Naive thymus-derived CD4-positive, alpha-beta T cell (primary cell): ENCODE results near the gene DAB2IP. TPM values are rescaled to one million over a fixed set of nuclear protein-coding genes. Genes with fewer than 3 reads are reported as not detected.

Experiments
- ATAC-seq: fragments of 150-1000 bp; cut with Tn5 transposase; 2 replicates; pipeline ENCODE4 v1.10.0; 2021; ENCODE audit warnings: mild to moderate bottlenecking, moderate library complexity
- CTCF ChIA-PET: fragments of 350-600 bp; sonication (Branson Sonifier 250); formaldehyde crosslinking; loops from one replicate; lab custom pipeline; 2021; ENCODE audit warnings: antibody characterized with exemption; lab: Charles Lee
- POLR2A ChIA-PET: fragments of 350-600 bp; sonication (Branson Sonifier 250); formaldehyde crosslinking; loops from one replicate; lab custom pipeline; 2021; ENCODE audit warnings: antibody characterized with exemption, inconsistent platforms; lab: Charles Lee
- DNase-seq, 9 donors: peaks; one replicate each; pipeline versions ENCODE4 v3.0.0 to v3.0.0-alpha.2; 2020 to 2022; ENCODE audit warnings: mixed read lengths in 1 of 9
- H3K27ac ChIP-seq: one replicate; pipeline ENCODE4 v1.7.0; 2013; ENCODE audit warnings: mild to moderate bottlenecking, low read depth, low read length, moderate library complexity
- H3K27me3 ChIP-seq, 2 donors: one replicate each; pipeline ENCODE4 v1.7.0; 2013; ENCODE audit warnings: low read length in 2 of 2, mild to moderate bottlenecking in 2 of 2, moderate library complexity in 2 of 2; ENCODE audit not compliant: control insufficient read depth in 2 of 2, insufficient read depth in 2 of 2
- H3K36me3 ChIP-seq, 3 experiments: 1 replicate in 2 of 3; 2 replicates in 1 of 3; pipeline ENCODE4 v1.7.0; 2013; ENCODE audit warnings: low read length in 3 of 3, mild to moderate bottlenecking in 3 of 3, moderate library complexity in 1 of 3; ENCODE audit not compliant: insufficient read depth in 3 of 3, control insufficient read depth in 2 of 3
- H3K4me1 ChIP-seq, 2 donors: one replicate each; pipeline ENCODE4 v1.7.0; 2013; ENCODE audit warnings: low read length in 2 of 2, mild to moderate bottlenecking in 2 of 2, moderate library complexity in 1 of 2; ENCODE audit not compliant: control insufficient read depth in 2 of 2, insufficient read depth in 2 of 2
- H3K4me3 ChIP-seq: 2 replicates; pipeline ENCODE4 v1.7.0; 2013; ENCODE audit warnings: mild to moderate bottlenecking, low read length
- H3K9me3 ChIP-seq, 3 experiments: 1 replicate in 2 of 3; 2 replicates in 1 of 3; pipeline ENCODE4 v1.7.0; 2013; ENCODE audit warnings: low read length in 3 of 3; ENCODE audit not compliant: control insufficient read depth in 2 of 3
- H3K27ac Mint-ChIP-seq, 9 donors: one replicate each; pipeline ENCODE4 v1.8.0; 2020 to 2022; ENCODE audit warnings: mixed read lengths in 9 of 9, mild to moderate bottlenecking in 8 of 9, moderate library complexity in 5 of 9, inconsistent platforms in 2 of 9
- H3K27me3 Mint-ChIP-seq, 5 donors: one replicate each; pipeline ENCODE4 v1.8.0; 2021 to 2022; ENCODE audit warnings: mixed read lengths in 5 of 5, mild to moderate bottlenecking in 1 of 5
- H3K36me3 Mint-ChIP-seq, 5 donors: one replicate each; pipeline ENCODE4 v1.8.0; 2020 to 2022; ENCODE audit warnings: mixed read lengths in 5 of 5, mild to moderate bottlenecking in 3 of 5, inconsistent platforms in 1 of 5
- H3K4me1 Mint-ChIP-seq, 7 donors: one replicate each; pipeline ENCODE4 v1.8.0; 2020 to 2022; ENCODE audit warnings: mixed read lengths in 7 of 7, mild to moderate bottlenecking in 3 of 7, inconsistent platforms in 1 of 7
- H3K4me3 Mint-ChIP-seq, 10 donors: one replicate each; pipeline ENCODE4 v1.8.0; 2020 to 2022; ENCODE audit warnings: mild to moderate bottlenecking in 10 of 10, mixed read lengths in 10 of 10, moderate library complexity in 6 of 10, inconsistent platforms in 2 of 10
- H3K9me3 Mint-ChIP-seq, 11 donors: one replicate each; pipeline ENCODE4 v1.8.0; 2020 to 2022; ENCODE audit warnings: mixed read lengths in 11 of 11, mild to moderate bottlenecking in 4 of 11, inconsistent platforms in 1 of 11, moderate library complexity in 1 of 11
- intact Hi-C, 2 donors: fragments of 100-400 bp; cut with micrococcal nuclease; formaldehyde crosslinking; loops; one replicate each; pipeline ENCODE4 v1.15.1; 2023
- polyA plus RNA-seq, 2 donors: library from polyadenylated mRNA; unstranded; fragments of 300-500 nt; fragmentation: Illumina TruSeq; gene quantifications; one replicate each; pipeline ENCODE4 v1.2.3, GENCODE V29; 2021
- total RNA-seq, 6 experiments: library from RNA in 5 of 6; stranded (reverse) in 5 of 6; gene quantifications; 1 replicate in 5 of 6; 2 replicates in 1 of 6; pipeline ENCODE4 v1.2.3 and lab custom pipeline; 2021 to 2026

Gene DAB2IP
- total and polyA plus RNA-seq, 7 experiments from 2014 or later: 0.15 TPM; not detected in 6

DNA sequence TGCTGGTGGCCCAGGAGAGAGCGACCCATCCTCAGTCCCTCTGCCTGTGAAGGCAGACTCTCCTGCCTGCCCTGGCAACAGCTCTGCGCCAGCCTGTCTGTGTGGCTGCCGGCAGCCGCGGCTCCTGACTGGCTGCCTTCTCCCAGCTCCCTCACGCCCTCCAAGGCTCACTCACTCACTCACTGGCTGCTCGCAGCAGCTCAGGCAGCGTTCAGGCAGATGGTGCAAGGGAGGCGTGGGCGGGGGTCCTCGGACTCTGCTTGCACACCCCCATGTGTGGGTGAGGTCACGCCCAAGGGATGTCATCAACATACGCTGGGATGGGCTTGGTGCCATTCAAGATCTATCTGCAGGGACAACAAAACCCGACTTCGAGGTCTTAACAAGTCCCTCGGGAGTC lies 66.7 kb downstream of the DAB2IP start:
- ChIA-PET POLR2A (no interaction called here), CTCF (no interaction called here)
- no peaks in the 10 kb centered on the region for H3K4me1 Mint-ChIP-seq
- no peak overlapping the region for H3K27ac Mint-ChIP-seq
- no peak for ATAC-seq
- DNase-seq: no peak
- H3K27me3 ChIP-seq: no peaks in the 10 kb centered on the region
- H3K27me3 Mint-ChIP-seq: peaks cover 0 to 3% (median 0%) of the 10 kb centered on the region in 5 donors
- H3K4me3 ChIP-seq: no peak overlapping the region
- no peaks in the 10 kb centered on the region for H3K9me3 ChIP-seq
- no peaks in the 10 kb centered on the region for H3K9me3 Mint-ChIP-seq
- no peak overlapping the region for H3K27ac ChIP-seq
- H3K36me3 ChIP-seq: no peaks in the 10 kb centered on the region
- intact Hi-C loops: no loop called here
- no peak overlapping the region for H3K4me3 Mint-ChIP-seq
- no peaks in the 10 kb centered on the region for H3K36me3 Mint-ChIP-seq
- H3K4me1 ChIP-seq: no peaks in the 10 kb centered on the region

DNA sequence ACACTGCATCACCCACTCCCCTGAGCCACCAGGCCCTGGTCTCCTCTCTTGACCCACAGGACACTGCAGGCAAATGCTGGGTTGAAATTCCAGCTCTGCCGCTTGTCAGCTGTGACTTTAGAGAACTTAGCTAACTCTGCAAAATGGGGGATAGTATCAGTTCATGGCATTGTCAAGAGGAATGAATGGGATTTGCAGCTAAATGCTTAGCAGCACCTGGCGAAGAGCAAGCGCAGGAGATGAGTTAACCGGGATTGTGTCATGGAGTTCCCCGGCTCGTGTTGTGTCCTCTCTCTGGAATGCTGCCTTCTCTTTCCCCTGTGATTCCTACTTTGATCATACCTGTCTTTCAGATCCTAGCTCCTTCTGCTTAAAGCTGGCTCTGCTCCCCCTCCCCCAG lies 67.1 kb downstream of the DAB2IP start:
- H3K4me1 ChIP-seq: no peaks in the 10 kb centered on the region
- no peaks in the 10 kb centered on the region for H3K36me3 ChIP-seq
- H3K27me3 Mint-ChIP-seq: peaks cover 0 to 3% (median 0%) of the 10 kb centered on the region in 5 donors
- no peak overlapping the region for H3K27ac Mint-ChIP-seq
- DNase-seq (no peak), ATAC-seq (no peak)
- H3K9me3 ChIP-seq: no peaks in the 10 kb centered on the region
- intact Hi-C loops: no loop called here
- no peak overlapping the region for H3K4me3 Mint-ChIP-seq
- H3K36me3 Mint-ChIP-seq: no peaks in the 10 kb centered on the region
- ChIA-PET POLR2A (no interaction called here), CTCF (no interaction called here)
- H3K27me3 ChIP-seq: no peaks in the 10 kb centered on the region
- H3K9me3 Mint-ChIP-seq: no peaks in the 10 kb centered on the region
- H3K4me1 Mint-ChIP-seq: no peaks in the 10 kb centered on the region
- no peak overlapping the region for H3K4me3 ChIP-seq
- no peak overlapping the region for H3K27ac ChIP-seq

DNA sequence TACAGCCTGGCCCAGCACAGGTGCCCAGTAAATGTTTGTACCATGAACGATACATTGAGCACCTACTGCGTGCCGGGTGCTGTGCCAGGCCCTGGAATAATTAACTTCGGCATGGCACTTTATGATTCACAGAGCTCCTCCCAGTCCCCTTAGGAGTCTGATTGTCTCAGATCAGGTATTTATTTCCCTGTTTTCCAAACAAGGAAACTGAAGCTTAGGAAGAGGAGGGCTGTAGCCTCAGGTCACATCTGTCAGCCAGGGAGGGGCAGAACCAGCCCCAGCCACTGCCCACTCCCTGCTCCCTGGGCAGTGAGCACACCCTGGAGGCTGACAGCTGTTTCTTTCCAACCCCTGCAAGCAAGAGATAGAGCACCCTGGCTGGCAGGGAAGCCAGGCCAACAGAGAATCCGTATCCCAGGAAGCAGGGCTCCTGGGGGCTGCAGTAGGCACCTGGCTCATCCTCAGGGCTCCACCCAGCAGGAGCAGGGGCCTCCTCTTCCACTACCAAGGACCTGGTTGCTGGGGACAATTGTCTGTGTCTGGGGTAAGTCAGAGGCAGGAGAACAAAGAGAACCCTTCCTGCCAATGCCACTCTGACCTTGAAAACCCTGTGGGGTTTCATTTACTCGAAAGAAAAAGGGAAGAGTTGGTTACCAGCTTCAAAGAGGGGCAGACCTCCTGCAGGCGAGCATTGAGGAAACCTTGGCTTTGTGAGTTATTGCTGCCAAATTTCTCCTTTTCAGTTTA lies 69.0 kb downstream of the DAB2IP start:
- Histone ChIP-seq H3K27ac (no peak overlapping the region), H3K9me3 (no peaks in the 10 kb centered on the region), H3K27me3 (no peaks in the 10 kb centered on the region), H3K36me3 (no peaks in the 10 kb centered on the region), H3K4me3 (no peak overlapping the region), H3K4me1 (no peaks in the 10 kb centered on the region)
- ATAC-seq (no peak), DNase-seq (no peak)
- ChIA-PET POLR2A (no interaction called here), CTCF (no interaction called here)
- intact Hi-C loops: no loop called here
- Mint-ChIP-seq H3K27me3 (peaks cover 0 to 5% (median 0%) of the 10 kb centered on the region in 5 donors), H3K4me1 (peaks cover 0 to 5% (median 0%) of the 10 kb centered on the region in 7 donors), H3K27ac (no peak overlapping the region), H3K36me3 (no peaks in the 10 kb centered on the region), H3K4me3 (no peak overlapping the region), H3K9me3 (no peaks in the 10 kb centered on the region)

DNA sequence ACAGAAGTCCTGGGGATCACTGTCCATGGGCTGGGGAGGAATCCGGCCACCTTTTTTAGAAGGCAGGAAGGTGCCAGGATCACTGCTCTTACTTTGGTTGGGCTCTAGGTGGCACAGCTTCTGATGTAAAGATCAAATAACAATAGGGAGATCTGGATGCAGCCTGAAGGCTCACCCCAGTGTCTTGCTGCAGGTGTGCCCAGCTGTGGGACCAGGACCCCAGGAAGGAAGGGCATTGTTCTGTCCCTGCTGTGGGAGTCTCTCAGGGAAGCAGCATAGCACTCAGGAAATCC lies 69.6 kb downstream of the DAB2IP start:
- H3K27ac Mint-ChIP-seq: no peak overlapping the region
- H3K36me3 Mint-ChIP-seq: no peaks in the 10 kb centered on the region
- no peak for ATAC-seq
- H3K4me3 Mint-ChIP-seq: no peak overlapping the region
- H3K4me1 Mint-ChIP-seq: peaks cover 0 to 5% (median 0%) of the 10 kb centered on the region in 7 donors
- peaks cover 0 to 7% (median 0%) of the 10 kb centered on the region in 5 donors for H3K27me3 Mint-ChIP-seq
- Histone ChIP-seq H3K27me3 (no peaks in the 10 kb centered on the region), H3K4me1 (no peaks in the 10 kb centered on the region), H3K9me3 (no peaks in the 10 kb centered on the region), H3K36me3 (no peaks in the 10 kb centered on the region), H3K27ac (no peak overlapping the region), H3K4me3 (no peak overlapping the region)
- intact Hi-C loops: no loop called here
- CTCF ChIA-PET: no interaction called here
- H3K9me3 Mint-ChIP-seq: no peaks in the 10 kb centered on the region
- POLR2A ChIA-PET: no interaction called here
- no peak for DNase-seq

GRCh38 chr9:121721770-121722169 lies 70.3 kb downstream of the DAB2IP start:
- H3K27me3 ChIP-seq: no peaks in the 10 kb centered on the region
- H3K27ac ChIP-seq: no peak overlapping the region
- ChIA-PET CTCF (no interaction called here), POLR2A (no interaction called here)
- H3K36me3 ChIP-seq: no peaks in the 10 kb centered on the region
- no peak for ATAC-seq
- DNase-seq: no peak
- no peaks in the 10 kb centered on the region for H3K4me1 ChIP-seq
- Mint-ChIP-seq H3K36me3 (no peaks in the 10 kb centered on the region), H3K4me1 (peaks cover 0 to 5% (median 0%) of the 10 kb centered on the region in 7 donors), H3K27me3 (peaks cover 0 to 7% (median 3%) of the 10 kb centered on the region in 5 donors), H3K9me3 (no peaks in the 10 kb centered on the region), H3K27ac (no peak overlapping the region), H3K4me3 (no peak overlapping the region)
- H3K9me3 ChIP-seq: no peaks in the 10 kb centered on the region
- H3K4me3 ChIP-seq: no peak overlapping the region
- intact Hi-C loops: no loop called here

DNA sequence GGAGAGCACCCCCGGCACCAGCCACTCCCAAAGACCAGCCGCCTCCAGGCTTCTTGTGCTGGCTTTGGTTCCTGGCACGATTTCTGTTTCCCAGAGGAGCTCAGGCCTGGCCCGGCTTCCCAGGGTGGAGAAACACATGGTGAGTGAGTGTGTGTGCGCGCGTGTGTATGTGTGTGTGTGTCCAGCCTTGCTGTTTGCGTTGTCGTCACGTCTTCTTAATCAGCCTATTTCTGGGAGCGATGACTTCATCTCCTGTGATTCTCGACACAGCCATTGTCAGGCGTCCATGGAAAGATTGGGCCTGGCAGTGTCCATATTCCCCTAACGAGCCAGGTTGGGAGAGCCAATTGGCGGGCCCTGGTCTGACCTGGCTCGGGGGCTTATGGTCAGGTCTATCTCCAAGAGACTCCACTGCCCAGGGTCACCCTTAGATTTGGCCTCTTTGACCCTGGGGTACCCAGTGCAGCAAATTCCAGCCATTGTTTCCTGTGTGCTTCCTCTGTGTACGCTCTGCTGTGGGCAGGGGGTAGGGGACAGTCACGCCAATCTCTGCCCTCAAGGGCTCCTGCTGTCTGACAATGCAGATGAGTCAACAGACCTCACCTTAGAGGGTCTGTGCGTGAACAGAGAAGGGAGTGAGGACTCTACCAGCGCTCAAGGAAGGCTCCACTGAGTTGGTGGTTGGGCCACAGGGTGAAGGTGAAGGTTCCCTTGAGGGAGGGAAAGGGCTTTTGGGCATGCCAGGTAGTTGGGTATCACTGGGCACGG lies 73.8 kb downstream of the DAB2IP start:
- Histone ChIP-seq H3K27ac (no peak overlapping the region), H3K4me1 (no peaks in the 10 kb centered on the region), H3K36me3 (no peaks in the 10 kb centered on the region), H3K4me3 (no peak overlapping the region), H3K27me3 (no peaks in the 10 kb centered on the region), H3K9me3 (no peaks in the 10 kb centered on the region)
- ChIA-PET POLR2A (no interaction called here), CTCF (no interaction called here)
- Mint-ChIP-seq H3K9me3 (no peaks in the 10 kb centered on the region), H3K27ac (no peak overlapping the region), H3K4me3 (no peak overlapping the region), H3K27me3 (peaks cover 0 to 7% (median 0%) of the 10 kb centered on the region in 5 donors), H3K4me1 (peaks cover 0 to 5% (median 0%) of the 10 kb centered on the region in 7 donors), H3K36me3 (no peaks in the 10 kb centered on the region)
- intact Hi-C loops: no loop called here
- ATAC-seq: no peak
- no peak for DNase-seq
